HepG2 (cell line): ENCODE results near the gene CKLF. TPM values are rescaled to one million over a fixed set of nuclear protein-coding genes. Genes with fewer than 3 reads are reported as not detected.
A peak's percentile ranks its signal among the peaks of the same experiment; 100 is the strongest.

ENCODE experiments used
- ARID2 ChIP-seq: sonication (generic); formaldehyde crosslinking; IDR thresholded peaks from 2 replicates; pipeline ENCODE4 v1.8.1; 2022; ENCODE audit warnings: mild to moderate bottlenecking, missing genetic modification reagents, borderline replicate concordance
- BCL3 ChIP-seq: sonication (generic); formaldehyde crosslinking; IDR thresholded peaks from 2 replicates; pipeline ENCODE4 v1.5.1; 2020; ENCODE audit warnings: mild to moderate bottlenecking, missing genetic modification reagents, moderate library complexity
- DZIP1 ChIP-seq: sonication (generic); formaldehyde crosslinking; IDR thresholded peaks from 2 replicates; pipeline ENCODE4 v1.5.0; 2020; ENCODE audit warnings: mild to moderate bottlenecking, missing genetic modification reagents
- FOXC1 ChIP-seq: sonication (generic); formaldehyde crosslinking; IDR thresholded peaks from 2 replicates; pipeline ENCODE4 v1.8.0; 2022; ENCODE audit warnings: mild to moderate bottlenecking, missing genetic modification reagents, borderline replicate concordance
- GATAD2A ChIP-seq: IDR thresholded peaks from 2 replicates; pipeline ENCODE4 v1.6.1; 2016
- GZF1 ChIP-seq: sonication (generic); formaldehyde crosslinking; IDR thresholded peaks from 2 replicates; pipeline ENCODE4 v1.5.1; 2020; ENCODE audit warnings: mild to moderate bottlenecking, missing genetic modification reagents
- HDAC6 ChIP-seq: fragments of 200-600 bp; sonication (generic); IDR thresholded peaks from 2 replicates; pipeline ENCODE4 v1.7.0; 2017; ENCODE audit warnings: mild to moderate bottlenecking, antibody characterized with exemption, low read length, low read depth
- HNF4G ChIP-seq, 2 experiments: sonication (generic) in 1 of 2; formaldehyde crosslinking in 1 of 2; IDR thresholded peaks; 2 replicates each; pipeline versions ENCODE4 v1.4.0 to v1.6.1; 2011 to 2020; ENCODE audit warnings: borderline replicate concordance in 2 of 2, low read depth in 2 of 2, mild to moderate bottlenecking in 2 of 2, low read length in 1 of 2, missing genetic modification reagents in 1 of 2, moderate library complexity in 1 of 2
- PRPF4 ChIP-seq: fragments of 200-400 bp; formaldehyde crosslinking; IDR thresholded peaks from 2 replicates; pipeline ENCODE4 v1.6.1; 2016; ENCODE audit warnings: low read length, low read depth; ENCODE audit not compliant: poor library complexity, severe bottlenecking
- TAF1 ChIP-seq: sonication (generic); formaldehyde crosslinking; IDR thresholded peaks from 2 replicates; pipeline ENCODE4 v1.4.0; 2020; ENCODE audit warnings: missing genetic modification reagents
- ZFP41 ChIP-seq: sonication (generic); formaldehyde crosslinking; IDR thresholded peaks from 2 replicates; pipeline ENCODE4 v1.4.0; 2020; ENCODE audit warnings: mild to moderate bottlenecking, missing genetic modification reagents, borderline replicate concordance
- ZNF232 ChIP-seq: sonication (generic); formaldehyde crosslinking; IDR thresholded peaks from 2 replicates; pipeline ENCODE4 v1.4.0; 2020; ENCODE audit warnings: missing genetic modification reagents, borderline replicate concordance
- ZNF256 ChIP-seq: sonication (generic); formaldehyde crosslinking; conservative IDR thresholded peaks from 2 replicates; pipeline ENCODE4 v1.4.0; 2020; ENCODE audit warnings: missing genetic modification reagents
- ZNF33A ChIP-seq: sonication (generic); formaldehyde crosslinking; IDR thresholded peaks from 2 replicates; pipeline ENCODE4 v1.5.1; 2020; ENCODE audit warnings: missing genetic modification reagents, mild to moderate bottlenecking, moderate library complexity, borderline replicate concordance
- ZNF605 ChIP-seq: sonication (generic); formaldehyde crosslinking; IDR thresholded peaks from 2 replicates; pipeline ENCODE4 v1.8.0; 2022; ENCODE audit warnings: mild to moderate bottlenecking, missing genetic modification reagents
- ZNF749 ChIP-seq: sonication (generic); formaldehyde crosslinking; IDR thresholded peaks from 2 replicates; pipeline ENCODE4 v1.8.0; 2022; ENCODE audit warnings: mild to moderate bottlenecking, missing genetic modification reagents, moderate library complexity, borderline replicate concordance
- ZSCAN9 ChIP-seq: IDR thresholded peaks from 2 replicates; pipeline ENCODE4 v1.6.1; 2016; ENCODE audit warnings: borderline replicate concordance
- polyA plus RNA-seq, 8 experiments: library from polyadenylated mRNA; depleted of rRNA in 3 of 8; stranded (reverse) in 7 of 8; unstranded in 1 of 8; fragments of >200 nt; fragmentation: Illumina TruSeq in 4 of 8; extraction: Trizol in 4 of 8; gene quantifications; 2 replicates each; pipeline versions ENCODE4 v1.2.1 to v1.2.3, GENCODE V29; 2011 to 2016; ENCODE audit warnings: low read depth in 4 of 8, missing spikeins in 1 of 8, mixed read lengths in 1 of 8; ENCODE audit not compliant: insufficient read depth in 1 of 8
- total RNA-seq, 5 experiments: library from RNA; depleted of rRNA; stranded (reverse); fragments of >200 nt; fragmentation: Illumina TruSeq; extraction: Trizol; gene quantifications; 2 replicates each; pipeline ENCODE4 v1.2.3, GENCODE V29; 2016; ENCODE audit warnings: low read depth in 1 of 5
- TF ChIP-seq, protein P1 (sequence below): sonication (generic); formaldehyde crosslinking; IDR thresholded peaks from 2 replicates; pipeline ENCODE4 v1.4.0; 2020; ENCODE audit warnings: mild to moderate bottlenecking, missing genetic modification reagents
- TF ChIP-seq, protein P2 (sequence below): sonication (generic); formaldehyde crosslinking; IDR thresholded peaks from 2 replicates; pipeline ENCODE4; 2020; ENCODE audit warnings: missing genetic modification reagents, mild to moderate bottlenecking, borderline replicate concordance

CKLF gene
- total and polyA plus RNA-seq, 2 of the 13 experiments (the other 11 are each of a cell fraction or from before 2014, with no cell fraction given), result 120 to 167 TPM

DNA sequence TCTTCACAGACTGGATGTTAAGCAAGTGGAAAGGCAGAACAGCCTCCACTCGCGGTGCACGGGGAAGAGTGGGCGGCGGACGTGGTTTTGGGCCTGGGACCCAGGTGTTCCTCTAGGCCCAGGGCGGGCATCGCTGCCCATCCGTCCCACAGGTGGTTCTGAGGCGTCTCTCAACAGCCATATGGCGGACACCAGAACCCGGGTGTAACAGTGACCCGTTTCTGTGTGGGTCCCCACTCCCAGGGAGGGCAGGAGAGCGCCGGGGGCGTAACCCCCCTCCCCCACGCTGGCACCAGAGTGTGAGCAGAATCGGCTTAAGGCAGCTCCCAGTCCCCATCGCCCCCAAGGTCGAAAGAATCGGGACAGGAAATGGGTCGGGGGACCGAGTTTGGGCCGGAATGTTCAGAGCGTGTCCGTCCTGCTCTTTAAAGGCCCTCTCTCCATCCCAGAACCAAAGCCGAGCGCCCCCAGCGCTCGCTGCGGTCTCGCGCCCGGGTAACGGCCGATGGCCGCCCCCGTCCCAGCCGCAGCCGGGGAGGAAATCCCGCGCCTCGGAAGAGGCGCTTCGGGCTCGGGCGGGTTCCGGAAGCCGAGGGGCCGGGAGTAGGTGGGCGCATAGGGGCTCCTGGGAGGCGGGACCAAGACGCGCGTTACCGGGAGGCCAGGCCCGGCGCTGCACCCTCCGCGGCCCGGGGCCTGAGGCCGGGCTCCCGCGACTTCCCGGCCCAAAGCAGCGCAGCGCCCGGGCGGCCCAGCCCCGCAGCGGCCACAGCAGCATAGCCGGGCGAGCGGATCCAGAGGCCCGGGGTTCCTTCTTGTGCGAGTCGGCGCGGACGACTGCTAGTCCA is 2.9 kb upstream of the CKLF start, which contains the start of gene TK2 (continued):
- TF ChIP-seq DZIP1 (CRISPR knock-in tag) (no peak), GZF1 (CRISPR knock-in tag) (peak; percentile 84; the same call in 1 of the 2 replicates), GATAD2A (CRISPR knock-in tag) (0 out of 2 replicates have a peak, but pooled peaks have one; percentile 12), TAF1 (CRISPR knock-in tag) (peak; percentile 81), ZSCAN9 (CRISPR knock-in tag) (peak; percentile 34; the same call in 1 of the 2 replicates), ZNF605 (no peak), ZFP41 (CRISPR knock-in tag) (no peak), ZNF232 (CRISPR knock-in tag) (peak; percentile 58; the same call in 1 of the 2 replicates), HNF4G (IDR thresholded peaks at IDR 0.05; ENCODE audit: borderline replicate concordance, low read depth, low read length) (no peak; the same call in 1 of the 2 replicates), HNF4G (CRISPR knock-in tag; IDR thresholded peaks at IDR 0.05; ENCODE audit: borderline replicate concordance, low read depth) (no peak), PRPF4 (peak; percentile 91), BCL3 (CRISPR knock-in tag) (peak; percentile 80; the same call in 1 of the 2 replicates), ARID2 (CRISPR knock-in tag) (0 out of 2 replicates have a peak, but pooled peaks have one; percentile 39), HDAC6 (no peak), FOXC1 (peak; percentile 97), ZNF33A (CRISPR knock-in tag) (no peak), ZNF749 (peak; percentile 92; the same call in 1 of the 2 replicates), ZNF256 (CRISPR knock-in tag) (no peak; the same call in 1 of the 2 replicates)
- TF ChIP-seq, protein P1, sequence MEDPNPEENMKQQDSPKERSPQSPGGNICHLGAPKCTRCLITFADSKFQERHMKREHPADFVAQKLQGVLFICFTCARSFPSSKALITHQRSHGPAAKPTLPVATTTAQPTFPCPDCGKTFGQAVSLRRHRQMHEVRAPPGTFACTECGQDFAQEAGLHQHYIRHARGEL, result no peak
- TF ChIP-seq, protein P2, sequence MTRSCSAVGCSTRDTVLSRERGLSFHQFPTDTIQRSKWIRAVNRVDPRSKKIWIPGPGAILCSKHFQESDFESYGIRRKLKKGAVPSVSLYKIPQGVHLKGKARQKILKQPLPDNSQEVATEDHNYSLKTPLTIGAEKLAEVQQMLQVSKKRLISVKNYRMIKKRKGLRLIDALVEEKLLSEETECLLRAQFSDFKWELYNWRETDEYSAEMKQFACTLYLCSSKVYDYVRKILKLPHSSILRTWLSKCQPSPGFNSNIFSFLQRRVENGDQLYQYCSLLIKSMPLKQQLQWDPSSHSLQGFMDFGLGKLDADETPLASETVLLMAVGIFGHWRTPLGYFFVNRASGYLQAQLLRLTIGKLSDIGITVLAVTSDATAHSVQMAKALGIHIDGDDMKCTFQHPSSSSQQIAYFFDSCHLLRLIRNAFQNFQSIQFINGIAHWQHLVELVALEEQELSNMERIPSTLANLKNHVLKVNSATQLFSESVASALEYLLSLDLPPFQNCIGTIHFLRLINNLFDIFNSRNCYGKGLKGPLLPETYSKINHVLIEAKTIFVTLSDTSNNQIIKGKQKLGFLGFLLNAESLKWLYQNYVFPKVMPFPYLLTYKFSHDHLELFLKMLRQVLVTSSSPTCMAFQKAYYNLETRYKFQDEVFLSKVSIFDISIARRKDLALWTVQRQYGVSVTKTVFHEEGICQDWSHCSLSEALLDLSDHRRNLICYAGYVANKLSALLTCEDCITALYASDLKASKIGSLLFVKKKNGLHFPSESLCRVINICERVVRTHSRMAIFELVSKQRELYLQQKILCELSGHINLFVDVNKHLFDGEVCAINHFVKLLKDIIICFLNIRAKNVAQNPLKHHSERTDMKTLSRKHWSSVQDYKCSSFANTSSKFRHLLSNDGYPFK, result no peak; the same call in 1 of the 2 replicates
